ENCODE results near the gene TSNAXIP1.

DNA sequence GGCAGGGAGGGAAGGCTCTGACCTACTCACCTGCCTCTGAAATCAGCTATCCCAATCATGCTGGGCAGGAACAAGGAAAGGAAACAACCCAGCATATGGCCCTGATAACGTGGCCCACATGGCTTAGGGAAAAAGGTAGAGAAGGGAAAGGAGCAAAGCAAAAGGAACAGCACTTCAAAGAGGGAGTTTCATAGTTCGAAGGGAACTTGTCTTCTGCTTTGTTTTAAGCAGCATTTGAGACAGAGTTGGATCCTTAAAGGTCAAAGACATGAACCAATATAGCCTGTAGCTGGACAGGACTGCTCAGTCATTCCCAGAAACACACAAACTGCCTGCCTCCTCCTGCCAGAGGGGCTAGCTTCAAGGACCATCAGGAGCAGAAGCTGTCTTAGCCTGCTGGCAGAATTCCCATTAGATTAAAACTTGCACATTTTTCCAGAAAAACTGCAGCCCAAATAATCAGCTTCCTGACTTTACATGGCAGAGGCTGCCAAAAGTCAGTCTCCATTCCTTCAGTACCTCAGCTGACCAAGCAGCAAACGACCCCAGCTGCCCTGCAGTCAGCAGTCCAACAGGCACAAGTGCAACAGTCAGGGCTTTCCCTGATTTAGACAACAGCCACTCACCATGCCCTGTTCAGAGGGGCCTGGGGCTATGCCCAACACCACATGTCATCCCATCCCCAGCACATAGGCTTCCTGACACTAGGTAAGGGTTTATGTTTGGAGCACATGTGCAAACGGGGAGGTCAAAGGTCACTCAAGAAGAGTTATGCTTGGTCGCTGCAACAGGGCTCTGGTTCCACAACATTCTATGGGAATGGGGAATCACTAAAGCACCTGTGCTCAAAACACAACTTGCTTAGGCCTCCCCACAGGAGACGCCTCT lies 32.9 kb upstream of the TSNAXIP1 start:
- no peak for TF ChIP-seq CTCF (IDR thresholded peaks at IDR 0.05)
- TF ChIP-seq POLR2AphosphoS5 (IDR thresholded peaks at IDR 0.05), result no peak
- TF ChIP-seq POLR2A (IDR thresholded peaks at IDR 0.05), result no peak

Data from upper lobe of left lung (tissue), 4 donors.